ENCODE results near the gene RNF149.
"Not testable (repeated sequence)": the region's sequence is repeated elsewhere in the genome, so short reads cannot be mapped to it uniquely, and the experiment has no call there.

RNF149 gene

DNA sequence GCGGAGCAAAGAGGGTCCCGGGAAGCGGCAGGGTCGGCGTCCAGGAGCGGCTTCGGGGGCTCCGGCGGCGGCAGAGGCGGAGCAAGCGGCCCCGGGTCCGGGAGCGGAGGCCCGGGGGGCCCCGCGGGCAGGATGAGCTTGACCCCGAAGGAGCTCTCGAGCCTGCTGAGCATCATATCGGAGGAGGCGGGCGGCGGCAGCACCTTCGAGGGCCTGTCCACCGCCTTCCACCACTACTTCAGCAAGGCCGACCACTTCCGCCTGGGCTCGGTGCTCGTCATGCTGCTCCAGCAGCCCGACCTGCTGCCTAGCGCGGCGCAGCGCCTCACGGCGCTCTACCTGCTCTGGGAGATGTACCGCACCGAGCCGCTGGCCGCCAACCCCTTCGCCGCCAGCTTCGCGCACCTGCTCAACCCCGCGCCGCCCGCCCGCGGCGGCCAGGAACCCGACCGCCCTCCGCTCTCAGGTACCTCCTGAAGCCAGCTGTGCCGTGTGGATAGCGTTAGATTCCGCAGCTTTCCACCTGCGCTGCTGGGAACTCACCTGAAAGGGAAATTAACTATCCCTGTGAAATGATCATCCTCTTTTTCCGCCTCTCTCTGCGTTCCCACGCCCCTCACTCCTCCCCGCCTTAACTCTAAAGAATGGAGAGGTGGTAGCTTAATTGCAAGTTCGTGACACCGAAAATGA, 55.3 kb downstream of the RNF149 start:
- DNase-seq: peak; percentile 64

DNA sequence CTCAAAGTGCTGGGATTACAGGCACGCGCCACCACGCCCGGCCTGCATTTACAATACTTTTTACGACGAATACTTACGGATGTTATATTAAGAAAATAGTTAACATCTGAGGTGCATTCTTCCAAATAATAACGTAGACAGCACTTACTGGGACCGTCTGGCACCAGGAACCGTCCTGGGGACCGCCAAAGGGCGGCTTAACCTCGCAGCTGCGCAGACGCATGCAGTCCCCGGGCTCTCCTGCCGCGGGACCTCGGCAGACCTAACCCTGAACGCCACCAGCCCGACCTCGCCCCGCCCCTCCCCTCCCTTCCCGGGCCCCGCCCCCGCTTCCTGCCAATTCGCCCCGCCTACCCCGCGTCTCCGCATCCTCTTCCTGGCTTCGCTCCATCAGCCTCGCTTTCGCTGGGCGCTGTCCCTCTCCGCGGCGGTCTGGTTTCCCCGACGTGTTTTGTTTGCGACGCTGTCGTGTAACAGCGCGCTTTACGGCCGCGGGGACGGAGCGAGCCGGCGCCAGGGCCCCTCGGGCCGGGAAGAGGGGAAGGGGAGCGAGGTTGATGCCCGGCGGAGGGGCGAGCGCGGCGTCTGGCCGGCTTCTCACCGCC, 56.0 kb downstream of the RNF149 start, which contains the start of gene CNOT11:
Gene CNOT11 (plus strand): TSS at position 479 of the 605 bp plus-strand sequence. CDS start 79 bp downstream, at position 558.
- DNase-seq: peak; percentile 98

DNA sequence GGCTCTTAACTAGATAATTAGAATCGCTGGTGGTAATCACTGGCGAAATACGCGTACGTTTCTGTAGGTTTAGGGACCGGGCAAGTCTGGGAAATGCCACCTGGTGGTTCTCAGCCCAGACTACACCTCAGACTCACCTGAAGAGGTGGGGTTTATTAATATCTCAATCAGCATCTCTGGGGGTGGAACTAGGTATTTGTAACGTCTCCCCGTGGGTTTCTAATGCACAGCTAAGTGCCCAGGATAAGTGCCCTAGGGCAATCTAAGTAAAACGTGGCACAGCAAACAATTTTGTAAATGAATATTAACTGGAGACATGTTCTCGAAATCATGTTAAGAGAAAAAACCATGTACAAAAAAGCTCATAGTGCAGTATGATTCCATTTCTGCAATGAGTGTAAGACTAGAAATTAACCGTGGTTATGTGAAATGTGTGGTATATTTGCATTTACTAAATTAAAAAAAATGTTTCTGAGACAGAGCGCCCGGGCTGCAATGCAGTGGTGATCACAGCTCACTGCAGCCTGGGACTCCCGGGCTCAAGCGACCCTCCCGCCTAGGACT, 56.6 kb downstream of the RNF149 start:
- DNase-seq: no peak

DNA sequence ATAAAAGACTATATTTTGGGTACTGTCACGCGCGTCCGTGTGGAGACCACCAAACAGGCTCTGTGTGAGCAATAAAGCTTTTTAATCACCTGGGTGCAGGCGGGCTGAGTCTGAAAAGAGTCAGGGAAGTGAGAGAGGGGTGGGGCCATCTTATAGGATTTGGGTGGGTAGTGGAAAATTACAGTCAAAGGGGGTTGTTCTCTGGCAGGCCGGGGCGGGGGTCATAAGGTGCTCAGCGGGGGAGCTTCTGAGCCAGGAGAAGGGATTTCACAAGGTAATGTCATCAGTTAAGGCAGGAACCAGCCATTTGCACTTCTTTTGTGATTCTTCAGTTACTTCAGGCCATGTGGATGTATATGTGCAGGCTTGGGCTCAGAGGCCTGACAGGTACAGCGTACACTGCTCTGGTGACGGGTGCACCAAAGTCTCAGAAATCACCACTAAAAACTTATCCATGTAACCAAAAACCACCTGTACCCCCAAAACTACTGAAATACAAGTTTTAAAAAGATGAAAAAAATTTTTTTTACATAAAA, 57.2 kb downstream of the RNF149 start:
- DNase-seq: not testable (repeated sequence)

DNA sequence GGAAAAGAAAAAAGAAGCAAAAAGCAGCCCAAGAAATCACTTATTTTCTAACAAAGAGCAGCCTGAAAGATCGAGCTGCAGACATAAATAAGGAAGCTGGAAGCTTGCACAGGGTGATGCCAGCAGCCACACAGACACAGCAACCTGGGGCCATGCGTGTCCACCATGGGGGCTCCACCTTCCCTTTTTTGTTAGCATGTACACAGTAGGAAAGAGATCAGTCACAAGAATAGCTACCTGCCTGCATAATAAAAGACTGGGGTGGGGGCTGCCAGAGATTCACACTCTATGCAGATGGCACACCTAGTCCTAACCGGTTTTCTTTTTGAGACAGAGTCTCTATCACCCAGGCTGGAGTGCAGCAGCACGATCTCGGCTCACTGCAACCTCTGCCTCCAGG, 58.7 kb downstream of the RNF149 start:
- DNase-seq: no peak

DNA sequence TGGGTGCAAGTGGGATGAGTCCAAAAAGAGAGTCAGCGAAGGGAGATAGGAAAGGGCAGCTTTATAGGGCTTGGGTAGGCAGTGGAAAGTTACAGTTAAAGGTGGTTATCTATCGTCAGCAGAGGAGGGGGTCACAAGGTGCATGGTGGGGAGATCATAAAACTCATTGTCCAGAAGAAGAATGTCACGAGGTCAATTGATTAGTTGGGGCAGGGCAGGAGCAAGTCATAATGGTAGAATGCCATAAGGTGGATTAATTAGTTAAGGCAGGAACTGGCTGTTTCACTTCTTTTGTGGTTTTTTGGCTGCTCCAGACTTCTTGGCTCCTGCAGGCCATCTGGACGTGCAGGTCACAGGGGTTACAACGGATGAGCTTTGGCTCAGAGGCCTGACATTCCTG, 59.7 kb downstream of the RNF149 start:
- not testable (repeated sequence) for DNase-seq

DNA sequence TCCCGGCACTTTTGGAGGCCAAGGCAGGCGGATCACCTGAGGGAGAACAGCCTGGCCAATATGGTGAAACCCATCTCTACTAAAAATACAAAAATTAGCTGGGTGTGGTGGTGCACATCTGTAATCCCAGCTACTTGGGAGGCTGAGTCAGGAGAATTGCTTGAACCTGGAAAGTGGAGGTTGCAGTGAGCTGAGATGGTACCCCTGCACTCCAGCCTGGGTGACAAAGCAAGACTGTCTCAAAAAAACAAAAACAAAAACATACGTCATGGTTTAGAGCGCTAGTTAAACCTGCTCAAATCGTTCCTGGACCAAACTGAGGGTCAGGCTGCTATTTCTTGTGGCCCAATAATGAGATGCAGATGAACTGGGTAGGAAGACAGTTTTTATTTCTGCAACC, 63.0 kb downstream of the RNF149 start:
- not testable (repeated sequence) for DNase-seq

DNA sequence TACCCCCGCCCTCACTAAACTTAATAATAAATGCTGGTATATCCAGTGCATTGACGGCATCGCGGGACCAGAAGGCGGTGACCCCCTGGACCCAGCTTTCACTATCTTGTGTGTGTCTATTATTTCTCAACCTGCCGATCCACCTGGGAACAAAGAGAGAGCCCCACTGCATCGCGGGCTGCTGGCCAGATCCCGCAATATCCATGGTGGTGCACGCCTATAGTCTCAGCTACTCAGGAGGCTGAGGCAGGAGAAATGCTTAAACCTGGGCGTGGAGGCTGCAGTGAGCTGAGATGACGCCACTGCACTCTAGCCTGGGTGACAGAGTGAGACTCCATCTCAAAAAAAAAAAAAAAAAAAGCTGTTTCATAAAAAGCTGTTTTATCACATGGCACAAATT, 63.6 kb downstream of the RNF149 start:
- not testable (repeated sequence) for DNase-seq

DNA sequence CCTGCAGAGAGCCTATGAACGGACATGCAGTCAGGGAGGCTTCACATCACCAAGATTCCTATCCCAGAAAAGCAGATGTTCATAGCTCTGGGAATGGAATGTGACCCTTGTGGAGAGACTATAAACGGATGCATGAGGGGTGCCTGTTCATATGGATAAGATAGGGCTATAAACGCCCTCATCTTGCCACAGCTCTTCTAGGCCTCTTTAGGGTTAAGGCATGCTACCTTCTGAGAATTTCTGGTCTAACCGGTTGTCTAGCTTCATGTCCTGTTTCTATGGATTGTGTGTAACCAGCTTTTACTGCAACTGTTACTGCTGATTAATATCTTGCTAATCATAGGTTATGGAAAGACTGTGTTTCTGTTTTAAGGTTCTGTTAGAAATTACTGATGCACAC, 64.1 kb downstream of the RNF149 start:
- not testable (repeated sequence) for DNase-seq

DNA sequence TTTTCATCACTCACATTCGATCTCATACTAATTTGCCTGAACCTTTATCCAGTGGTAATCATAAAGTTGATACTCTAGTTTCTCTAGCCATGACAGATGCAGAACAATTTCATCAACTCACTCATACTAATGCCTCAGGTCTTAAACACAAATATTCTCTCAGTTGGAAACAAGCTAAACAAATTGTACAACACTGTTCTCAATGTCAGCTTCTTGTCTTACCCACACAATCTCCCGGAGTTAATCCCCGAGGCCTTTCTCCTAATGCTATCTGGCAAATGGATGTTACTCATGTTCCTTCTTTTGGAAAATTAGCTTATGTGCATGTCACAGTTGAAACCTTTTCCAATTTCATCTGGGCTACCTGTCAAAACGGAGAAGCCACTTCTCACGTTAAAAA, 67.3 kb downstream of the RNF149 start:
- DNase-seq: no peak

DNA sequence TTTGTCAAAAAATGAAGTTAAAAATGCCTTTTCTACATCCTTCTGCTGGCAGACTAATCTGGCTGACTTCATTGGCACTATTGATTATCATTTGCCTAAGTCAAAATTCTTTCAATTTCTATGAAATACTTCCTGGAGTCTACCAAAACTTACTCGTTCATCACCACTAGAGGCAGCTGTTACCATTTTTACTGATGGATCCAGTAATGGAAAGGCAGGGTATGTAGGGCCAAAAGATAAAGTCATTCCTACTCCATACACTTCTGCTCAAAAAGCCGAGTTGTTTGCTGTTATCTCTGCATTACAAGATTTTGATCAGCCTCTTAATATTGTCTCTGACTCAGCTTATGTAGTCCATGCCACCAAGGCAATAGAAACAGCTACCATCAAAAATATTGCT, 67.8 kb downstream of the RNF149 start:
- DNase-seq: not testable (repeated sequence)

DNA sequence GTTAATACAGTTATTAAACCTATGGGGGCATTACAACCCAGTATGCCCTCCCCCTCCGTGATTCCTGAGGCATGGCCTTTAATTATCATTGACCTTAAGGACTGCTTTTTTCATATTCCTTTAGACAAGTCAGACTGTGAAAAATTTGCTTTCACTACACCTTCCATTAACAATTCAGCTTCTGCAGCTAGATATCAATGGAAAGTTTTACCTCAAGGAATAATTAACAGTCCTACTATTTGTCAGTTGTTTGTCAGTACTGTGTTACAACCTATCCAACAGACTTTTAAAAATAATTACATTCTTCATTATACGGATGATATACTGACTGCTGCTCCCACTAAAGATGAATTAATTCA, 68.8 kb downstream of the RNF149 start:
- not testable (repeated sequence) for DNase-seq

DNA sequence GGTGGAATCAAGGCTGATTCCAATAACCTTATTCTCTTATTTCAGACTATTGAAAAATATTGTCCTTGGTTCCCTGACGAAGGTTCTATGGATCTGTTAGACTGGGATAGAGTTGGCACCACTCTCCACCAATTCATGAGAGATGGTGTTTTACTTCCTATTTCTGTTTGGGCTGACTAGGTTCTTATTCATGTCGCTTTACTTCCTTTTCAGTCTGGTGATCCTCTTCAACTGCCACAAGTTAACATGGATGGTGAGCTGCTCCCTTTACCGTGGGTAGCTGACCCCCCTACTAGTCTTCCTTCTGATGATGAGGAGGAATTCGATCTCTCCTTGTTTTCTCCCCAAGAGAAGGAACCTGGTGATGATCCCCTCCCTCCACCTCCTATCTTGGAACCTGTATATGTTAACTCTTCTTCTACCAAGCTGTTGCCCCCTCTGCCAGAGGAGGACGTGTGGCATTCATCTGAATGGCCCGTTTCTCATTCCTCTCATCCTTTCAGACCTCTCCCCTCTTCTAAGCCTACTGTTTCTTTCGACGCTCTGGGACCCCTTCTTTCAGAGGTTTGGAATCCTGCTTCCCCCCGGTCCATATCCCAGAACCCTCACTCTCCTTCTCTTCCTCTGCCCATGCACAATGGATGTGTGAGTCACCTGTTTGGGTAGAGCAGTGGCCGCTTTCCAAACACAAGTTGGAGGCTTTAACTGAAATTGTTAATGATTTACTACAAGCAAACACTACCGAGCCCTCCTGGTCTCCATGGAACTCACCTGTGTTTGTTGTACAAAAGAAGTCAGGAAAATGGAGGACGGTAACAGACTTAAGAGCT, 69.4 kb downstream of the RNF149 start:
- DNase-seq: no peak

DNA sequence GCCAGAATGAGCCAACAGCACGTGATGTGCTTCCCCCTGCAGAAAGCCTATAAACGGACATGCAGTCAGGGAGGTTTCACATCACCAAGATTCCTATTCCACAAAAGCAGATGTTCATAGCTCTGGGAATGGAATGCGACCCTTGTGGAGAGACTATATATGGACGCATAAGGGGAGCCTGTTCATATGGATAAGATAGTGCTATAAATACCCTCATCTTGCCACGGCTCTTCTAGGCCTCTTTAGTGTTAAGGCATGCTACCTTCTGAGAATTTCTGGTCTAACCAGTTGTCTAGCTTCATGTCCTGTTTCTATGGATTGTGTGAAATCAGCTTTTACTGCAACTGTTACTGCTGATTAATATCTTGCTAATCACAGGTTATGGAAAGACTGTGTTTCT, 70.6 kb downstream of the RNF149 start:
- DNase-seq: not testable (repeated sequence)

DNA sequence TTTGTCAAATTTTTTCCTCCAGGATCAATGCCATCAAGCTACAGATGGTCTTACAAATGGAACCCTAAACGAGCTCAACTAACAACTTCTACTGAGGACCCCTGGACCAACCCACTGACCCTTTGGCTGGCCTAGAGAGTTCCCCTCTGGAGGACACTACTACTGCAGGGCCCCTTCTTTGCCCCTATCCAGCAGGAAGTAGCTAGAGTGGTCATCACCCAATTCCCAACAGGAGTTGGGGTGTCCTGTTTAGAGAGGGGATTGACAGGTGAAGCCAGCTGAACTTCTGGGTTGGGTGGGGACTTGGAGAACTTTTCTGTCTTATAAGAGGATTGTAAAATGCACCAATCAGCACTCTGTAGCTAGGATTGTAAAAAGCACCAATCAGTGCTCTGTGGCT, 72.5 kb downstream of the RNF149 start:
- not testable (repeated sequence) for DNase-seq

DNA sequence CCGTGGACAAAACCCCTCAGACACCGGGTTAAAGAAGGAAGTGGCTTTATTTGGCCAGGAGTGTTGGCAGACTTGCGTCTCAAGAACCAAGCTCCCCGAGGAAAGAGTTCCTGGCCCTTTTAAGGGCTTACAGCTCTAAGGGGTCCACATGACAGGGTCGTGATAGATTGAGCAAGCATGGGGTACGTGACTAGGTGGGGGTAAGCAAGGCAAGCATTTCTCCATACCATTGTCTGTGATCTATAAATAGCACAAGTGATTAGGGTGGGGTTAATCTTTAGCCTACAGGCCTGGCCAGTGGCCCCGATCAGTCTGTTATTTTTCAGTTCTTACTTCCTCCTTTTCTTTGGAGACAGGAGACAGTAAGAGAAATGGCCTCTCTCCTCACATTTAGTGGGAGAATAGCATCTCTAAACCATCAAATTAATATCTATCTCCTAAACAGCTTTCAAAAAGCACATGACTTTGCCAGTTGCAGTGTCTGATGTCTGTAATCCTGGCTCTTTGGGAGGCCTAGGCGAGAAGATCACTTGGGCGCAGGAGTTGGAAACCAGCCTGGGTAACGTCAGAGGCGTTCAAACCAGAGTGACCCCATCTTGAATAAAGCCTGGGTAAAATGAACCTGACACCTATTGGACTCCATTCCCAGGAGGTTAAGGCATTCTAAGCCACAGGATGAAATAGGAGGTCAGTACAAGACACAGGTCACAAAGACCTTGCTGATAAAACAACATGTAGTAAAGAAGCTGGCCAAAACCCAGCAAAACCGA, 74.1 kb downstream of the RNF149 start:
- DNase-seq: no peak

DNA sequence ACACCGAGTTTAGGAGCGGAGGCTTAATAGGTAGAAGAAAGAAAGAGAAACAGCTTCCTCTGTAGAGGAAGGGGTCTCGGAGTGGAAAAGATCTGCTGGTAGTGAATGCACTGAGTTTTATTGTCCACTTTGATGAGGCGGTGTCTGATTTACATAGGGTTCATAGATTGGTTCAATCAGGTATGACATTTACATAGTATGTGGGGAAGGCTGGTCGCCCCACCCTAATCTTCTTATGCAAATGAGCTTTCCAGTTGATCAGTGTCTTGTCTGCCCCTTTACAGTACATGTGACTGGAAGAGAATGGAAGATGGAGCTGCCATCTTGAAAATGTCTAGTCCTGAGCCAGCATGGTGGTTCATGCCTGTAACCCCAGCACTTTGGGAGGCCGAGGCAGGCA, 75.7 kb downstream of the RNF149 start:
- DNase-seq: no peak

DNA sequence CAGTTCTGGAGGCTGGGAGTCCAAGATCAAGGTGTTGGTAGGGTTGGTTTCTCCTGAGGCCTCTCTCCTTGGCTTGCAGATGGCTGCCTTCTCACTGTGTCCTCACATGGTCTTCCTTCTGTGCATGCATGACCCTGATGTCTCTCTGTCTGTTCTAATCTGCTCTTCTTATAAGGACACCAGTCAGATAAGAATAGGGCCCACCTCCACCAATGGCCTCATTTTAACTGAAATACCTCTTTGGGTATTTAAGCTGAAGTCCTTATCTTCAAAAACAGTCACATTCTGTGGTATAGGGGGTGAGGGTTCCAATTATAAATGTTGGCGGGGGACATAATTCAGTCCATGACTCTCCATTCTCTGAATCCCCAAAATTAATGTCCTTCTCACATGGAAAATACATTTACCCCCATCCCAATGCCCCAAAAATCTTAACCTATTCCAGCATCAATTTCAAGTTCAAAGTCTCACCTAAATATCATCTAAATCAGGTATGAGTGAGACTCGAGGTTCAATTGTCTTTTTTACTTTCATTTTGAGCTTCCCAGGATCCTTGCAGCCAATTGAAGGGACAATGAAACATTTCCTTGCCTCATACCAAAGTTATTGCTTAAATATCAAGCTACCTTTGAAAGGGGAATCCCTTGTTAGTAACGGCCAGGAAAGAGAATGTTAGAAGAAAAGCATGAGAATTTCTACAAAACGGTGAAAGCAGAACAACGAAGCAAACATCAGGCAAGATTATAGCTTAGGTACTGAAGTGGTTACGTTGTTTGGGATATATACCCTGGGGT, 76.4 kb downstream of the RNF149 start:
- DNase-seq: no peak

DNA sequence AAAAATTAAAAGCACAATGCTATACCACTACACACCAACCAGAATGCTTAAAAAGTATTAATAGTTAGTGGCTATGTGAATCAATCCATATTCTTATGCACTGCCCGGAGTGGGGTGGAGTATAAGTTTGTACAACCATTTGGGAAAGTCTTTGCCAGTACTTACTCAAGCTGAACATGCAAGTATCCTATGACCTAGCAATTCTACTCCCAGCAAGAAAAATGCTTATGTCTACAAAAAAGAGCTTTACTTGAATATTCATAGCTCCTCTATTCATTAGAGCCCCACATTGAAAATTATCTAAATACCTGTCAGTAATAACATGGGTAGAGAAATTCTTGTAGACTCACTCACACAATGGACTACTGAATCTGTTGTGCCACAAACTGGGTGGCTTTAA, 77.3 kb downstream of the RNF149 start:
- no peak for DNase-seq

DNA sequence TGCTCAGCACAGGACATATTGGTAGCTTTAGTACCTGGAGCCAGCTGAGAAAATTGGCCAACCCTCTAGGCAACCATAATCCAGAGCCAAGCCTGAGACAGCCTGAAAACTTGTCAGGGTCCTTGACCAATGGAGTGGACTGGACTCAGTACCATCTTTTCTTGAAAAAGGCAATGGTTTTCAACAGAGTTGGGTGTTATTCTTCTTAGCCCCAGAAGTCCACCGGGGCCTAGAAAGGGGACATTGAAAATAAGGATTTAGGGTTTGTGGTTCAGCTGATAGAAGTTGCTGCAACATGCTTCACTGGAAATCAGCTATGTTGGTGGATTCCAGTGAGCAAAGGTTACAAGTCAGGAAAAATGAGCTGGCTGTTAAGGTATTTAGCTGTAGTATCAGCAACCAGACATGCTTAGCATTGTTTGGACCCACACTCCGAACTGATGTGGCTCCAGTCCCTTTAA, 77.9 kb downstream of the RNF149 start:
- DNase-seq: no peak

Data from NCI-H2227 treated with DMSO at 0.1 percent for 48 hours (cell line).